ENCODE measurements around the gene NTRK2.
"Not testable (repeated sequence)": the region's sequence is repeated elsewhere in the genome, so short reads cannot be mapped to it uniquely, and the experiment has no call there.

The NTRK2 gene

GRCh38 chr9:84858364-84858763 is 188.8 kb downstream of the NTRK2 start:
- DNase-seq = no peak

GRCh38 chr9:84860249-84861115 is 191.0 kb downstream of the NTRK2 start:
- DNase-seq = no peak

- no peak for DNase-seq
Measured at GRCh38 chr9:84861455-84861854, 191.9 kb downstream of the NTRK2 start.

GRCh38 chr9:84862308-84862707 is 192.8 kb downstream of the NTRK2 start:
- no peak for DNase-seq

- DNase-seq = no peak
Measured at GRCh38 chr9:84862810-84863287, 193.3 kb downstream of the NTRK2 start.

- no peak for DNase-seq
Measured at GRCh38 chr9:84863372-84863771, 193.8 kb downstream of the NTRK2 start.

- DNase-seq = no peak
Measured at GRCh38 chr9:84866396-84867175, 197.1 kb downstream of the NTRK2 start.

GRCh38 chr9:84867186-84867585 is 197.7 kb downstream of the NTRK2 start:
- no peak for DNase-seq

GRCh38 chr9:84869091-84869490 is 199.6 kb downstream of the NTRK2 start:
- no peak for DNase-seq

GRCh38 chr9:84871983-84872382 is 202.5 kb downstream of the NTRK2 start:
- no peak for DNase-seq

GRCh38 chr9:84874022-84874421 is 204.5 kb downstream of the NTRK2 start:
- no peak for DNase-seq

GRCh38 chr9:84874596-84874995 is 205.1 kb downstream of the NTRK2 start:
- peak; percentile 2 for DNase-seq

GRCh38 chr9:84875193-84875592 is 205.7 kb downstream of the NTRK2 start:
- DNase-seq = no peak

- DNase-seq = no peak
Measured at GRCh38 chr9:84879631-84880030, 210.1 kb downstream of the NTRK2 start.

GRCh38 chr9:84880835-84881234 is 211.3 kb downstream of the NTRK2 start:
- DNase-seq = no peak

GRCh38 chr9:84886866-84887265 is 217.3 kb downstream of the NTRK2 start:
- DNase-seq = no peak

- DNase-seq = no peak
Measured at GRCh38 chr9:84891924-84892323, 222.4 kb downstream of the NTRK2 start.

- DNase-seq = no peak
Measured at GRCh38 chr9:84893419-84894128, 224.0 kb downstream of the NTRK2 start.

- DNase-seq = no peak
Measured at GRCh38 chr9:84894859-84895258, 225.3 kb downstream of the NTRK2 start.

- DNase-seq = no peak
Measured at GRCh38 chr9:84897362-84898094, 228.0 kb downstream of the NTRK2 start.

- no peak for DNase-seq
Measured at GRCh38 chr9:84898188-84898587, 228.7 kb downstream of the NTRK2 start.

GRCh38 chr9:84898618-84899017 is 229.1 kb downstream of the NTRK2 start:
- DNase-seq = not testable (repeated sequence)

- DNase-seq = no peak
Measured at GRCh38 chr9:84899326-84899725, 229.8 kb downstream of the NTRK2 start.
